Measurements from ENCODE around the gene KLHL29. TPM values are rescaled to one million over a fixed set of nuclear protein-coding genes. Genes with fewer than 3 reads are reported as not detected.

KLHL29 gene
- total and polyA plus RNA-seq, 10 of the 15 experiments (the other 5 are each of a cell fraction or from before 2014, with no cell fraction given): 1.4 to 19.5 (median 6.1) TPM

- no peak for DNase-seq (ENCODE audit: low read depth, low spot score)
- H3K9me3 ChIP-seq (replicated peaks; ENCODE audit: control insufficient read depth, insufficient read depth, low read length): no peaks in the 10 kb centered on the region
- TF ChIP-seq RELA (IDR thresholded peaks at IDR 0.05; ENCODE audit: borderline replicate concordance, partially characterized antibody): no peak
- TF ChIP-seq SMAD5 (IDR thresholded peaks at IDR 0.05; ENCODE audit: low read depth): no peak
- TF ChIP-seq SUPT20H (IDR thresholded peaks at IDR 0.05; ENCODE audit: borderline replicate concordance, control insufficient read depth, low read depth, low read length): no peak
- TF ChIP-seq RAD51 (IDR thresholded peaks at IDR 0.05): no peak
- no peak for TF ChIP-seq ZBED1 (IDR thresholded peaks at IDR 0.05; ENCODE audit: borderline replicate concordance)
- no peaks in the 10 kb centered on the region for H3K4me1 ChIP-seq (ENCODE audit: control insufficient read depth, insufficient read depth, low read length)
- ChIA-PET SMC1A (ENCODE audit: uncharacterized antibody, unreplicated experiment) (no interaction called here), POLR2A (no interaction called here), CTCF (no interaction called here), RAD21 (ENCODE audit: unreplicated experiment) (no interaction called here)
- no peaks in the 10 kb centered on the region for H4K20me1 ChIP-seq (ENCODE audit: control insufficient read depth, insufficient read depth)
- no TSS peak for BruUV-seq (replicated peaks)
- in situ Hi-C loops (cut with MboI) (no loop called here), intact Hi-C loops (cut with micrococcal nuclease; ENCODE audit: unreplicated experiment) (no loop called here)
- H3K4me3 ChIP-seq: no peak overlapping the region
- H3K36me3 ChIP-seq (ENCODE audit: control insufficient read depth in 2 of 2, insufficient read depth in 2 of 2, low read length in 1 of 2): peaks cover 0 to 2% of the 10 kb centered on the region in 2 experiments; a peak in 2 of 4 replicates
- H3K27ac ChIP-seq (ENCODE audit: control insufficient read depth, insufficient read depth): no peak overlapping the region
- no peaks in the 10 kb centered on the region for H3K79me2 ChIP-seq (ENCODE audit: control insufficient read depth, insufficient read depth, low read length)
- 30% methylated on average over 7 of the region's 7 CpGs for WGBS (ENCODE audit: insufficient coverage, insufficient replicate concordance, low lambda C conversion rate, missing lambda C conversion rate)
- no peak overlapping the region for H2AFZ ChIP-seq (ENCODE audit: control insufficient read depth, low read depth, low read length)
- H3K9ac ChIP-seq (ENCODE audit: control insufficient read depth, insufficient read depth, low read length): no peak overlapping the region
- H3K4me2 ChIP-seq (ENCODE audit: control insufficient read depth, insufficient read depth): no peak overlapping the region
- ATAC-seq: no peak
- FAIRE-seq: no peak
- H3K27me3 ChIP-seq (replicated peaks in 1 of 2; ENCODE audit: control insufficient read depth in 2 of 2, insufficient read depth in 2 of 2, low read length in 1 of 2): no peaks in the 10 kb centered on the region
These were observed 118.7 kb downstream of the KLHL29 start for GRCh38 chr2:23503682-23504081.

- SMC1A ChIA-PET (ENCODE audit: uncharacterized antibody, unreplicated experiment): no interaction called here
- in situ Hi-C loops (cut with MboI): no loop called here
- no peak for ATAC-seq
- CTCF ChIA-PET: no interaction called here
- Histone ChIP-seq H3K27me3 (replicated peaks in 1 of 2; ENCODE audit: control insufficient read depth in 2 of 2, insufficient read depth in 2 of 2, low read length in 1 of 2) (no peaks in the 10 kb centered on the region), H3K9me3 (replicated peaks; ENCODE audit: control insufficient read depth, insufficient read depth, low read length) (no peaks in the 10 kb centered on the region), H2AFZ (ENCODE audit: control insufficient read depth, low read depth, low read length) (no peak overlapping the region), H3K27ac (ENCODE audit: control insufficient read depth, insufficient read depth) (no peak overlapping the region), H3K4me3 (no peak overlapping the region), H3K4me1 (ENCODE audit: control insufficient read depth, insufficient read depth, low read length) (no peaks in the 10 kb centered on the region), H3K79me2 (ENCODE audit: control insufficient read depth, insufficient read depth, low read length) (no peaks in the 10 kb centered on the region), H4K20me1 (ENCODE audit: control insufficient read depth, insufficient read depth) (no peaks in the 10 kb centered on the region), H3K9ac (ENCODE audit: control insufficient read depth, insufficient read depth, low read length) (no peak overlapping the region), H3K36me3 (ENCODE audit: control insufficient read depth in 2 of 2, insufficient read depth in 2 of 2, low read length in 1 of 2) (peaks cover 0 to 2% of the 10 kb centered on the region in 2 experiments; a peak in 2 of 4 replicates), H3K4me2 (ENCODE audit: control insufficient read depth, insufficient read depth) (no peak overlapping the region)
- RAD21 ChIA-PET (ENCODE audit: unreplicated experiment): no interaction called here
- no peak for DNase-seq (ENCODE audit: low read depth, low spot score)
- intact Hi-C loops (cut with micrococcal nuclease; ENCODE audit: unreplicated experiment): no loop called here
- no TSS peak for BruUV-seq (replicated peaks)
- POLR2A ChIA-PET: no interaction called here
- 41% methylated on average over 8 of the region's 8 CpGs for WGBS (ENCODE audit: insufficient coverage, insufficient replicate concordance, low lambda C conversion rate, missing lambda C conversion rate)
- FAIRE-seq: no peak
- TF ChIP-seq HSF1 (IDR thresholded peaks at IDR 0.05; ENCODE audit: low read depth, low read length) (no peak), RELB (IDR thresholded peaks at IDR 0.05; ENCODE audit: low read depth) (no peak), PML (IDR thresholded peaks at IDR 0.05; ENCODE audit: low read length) (no peak), ZBTB11 (CRISPR knock-in tag; IDR thresholded peaks at IDR 0.05) (no peak), RAD21 (IDR thresholded peaks at IDR 0.05; ENCODE audit: insufficient read depth, low read depth, low read length) (no peak)
These were observed 119.6 kb downstream of the KLHL29 start for GRCh38 chr2:23504591-23504990.
